Body of pancreas (tissue), 4 donors: ENCODE results near the gene ZNF488.

Experiments
- POLR2A ChIP-seq, 3 donors: fragments of 450-650 bp; IDR thresholded peaks; one replicate each; pipeline ENCODE4 v1.6.1; 2016; ENCODE audit warnings: antibody characterized with exemption in 3 of 3, mild to moderate bottlenecking in 2 of 3
- TF ChIP-seq, protein P1 (sequence below), 7 experiments: fragments of 450-650 bp in 4 of 7; fragments of 200-600 bp in 3 of 7; sonication (generic) in 3 of 7; IDR thresholded peaks; one replicate each; pipeline ENCODE4 v1.5.1; 2016 to 2019; ENCODE audit warnings: antibody characterized with exemption in 7 of 7

- TF ChIP-seq, protein P1, sequence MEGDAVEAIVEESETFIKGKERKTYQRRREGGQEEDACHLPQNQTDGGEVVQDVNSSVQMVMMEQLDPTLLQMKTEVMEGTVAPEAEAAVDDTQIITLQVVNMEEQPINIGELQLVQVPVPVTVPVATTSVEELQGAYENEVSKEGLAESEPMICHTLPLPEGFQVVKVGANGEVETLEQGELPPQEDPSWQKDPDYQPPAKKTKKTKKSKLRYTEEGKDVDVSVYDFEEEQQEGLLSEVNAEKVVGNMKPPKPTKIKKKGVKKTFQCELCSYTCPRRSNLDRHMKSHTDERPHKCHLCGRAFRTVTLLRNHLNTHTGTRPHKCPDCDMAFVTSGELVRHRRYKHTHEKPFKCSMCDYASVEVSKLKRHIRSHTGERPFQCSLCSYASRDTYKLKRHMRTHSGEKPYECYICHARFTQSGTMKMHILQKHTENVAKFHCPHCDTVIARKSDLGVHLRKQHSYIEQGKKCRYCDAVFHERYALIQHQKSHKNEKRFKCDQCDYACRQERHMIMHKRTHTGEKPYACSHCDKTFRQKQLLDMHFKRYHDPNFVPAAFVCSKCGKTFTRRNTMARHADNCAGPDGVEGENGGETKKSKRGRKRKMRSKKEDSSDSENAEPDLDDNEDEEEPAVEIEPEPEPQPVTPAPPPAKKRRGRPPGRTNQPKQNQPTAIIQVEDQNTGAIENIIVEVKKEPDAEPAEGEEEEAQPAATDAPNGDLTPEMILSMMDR (IDR thresholded peaks at IDR 0.05) = no peak
- no peak for TF ChIP-seq POLR2A (IDR thresholded peaks at IDR 0.05)
Measured at GRCh38 chr10:47371629-47372485, 12.2 kb downstream of the ZNF488 start.
